COLO668 (cell line): ENCODE data around the gene ARF1.

Experiments
- DNase-seq: peaks from one replicate; lab custom pipeline; 2025; ENCODE audit not compliant: unreplicated experiment; lab: John Stamatoyannopoulos, UW

The ARF1 gene

GRCh38 chr1:228145463-228146416 is 63.2 kb downstream of the ARF1 start:
- DNase-seq, result no peak

GRCh38 chr1:228146417-228147150 is 64.1 kb downstream of the ARF1 start:
- DNase-seq, result no peak

- no peak for DNase-seq
Measured at GRCh38 chr1:228147151-228147693, 64.7 kb downstream of the ARF1 start.

GRCh38 chr1:228147768-228148167 is 65.3 kb downstream of the ARF1 start:
- no peak for DNase-seq

GRCh38 chr1:228148196-228148861 is 65.8 kb downstream of the ARF1 start:
- DNase-seq, result no peak
